Gastrocnemius medialis (tissue), 4 donors: ENCODE results near the gene THRB. TPM values are rescaled to one million over a fixed set of nuclear protein-coding genes. Genes with fewer than 3 reads are reported as not detected.

ENCODE experiments used
- ATAC-seq, 2 donors: fragments of 150-250 bp; one replicate each; pipeline ENCODE4 v1.9.1; 2016
- DNase-seq, 2 donors: peaks; one replicate each; pipeline ENCODE4 v3.0.0-alpha.2; 2019
- H3K27ac ChIP-seq, 4 donors: fragments of 200-600 bp; sonication (generic); 1 replicate in 1 of 4; 2 replicates in 3 of 4; pipeline ENCODE4 v1.5.1; 2016 to 2018; ENCODE audit warnings: mild to moderate bottlenecking in 2 of 4, moderate library complexity in 1 of 4
- H3K27me3 ChIP-seq, 3 donors: fragments of 200-600 bp; sonication (generic) in 2 of 3; 1 replicate in 1 of 3; 2 replicates in 2 of 3; pipeline versions ENCODE4 v1.5.1 to v1.6.0; 2016 to 2019; ENCODE audit warnings: mild to moderate bottlenecking in 1 of 3, moderate library complexity in 1 of 3
- H3K36me3 ChIP-seq, 2 donors: fragments of 200-600 bp; sonication (generic) in 1 of 2; one replicate each; pipeline ENCODE4 v1.5.1; 2017 to 2018
- H3K4me1 ChIP-seq, 2 donors: fragments of 200-600 bp; sonication (generic) in 1 of 2; one replicate each; pipeline ENCODE4 v1.5.1; 2016 to 2017; ENCODE audit warnings: mild to moderate bottlenecking in 2 of 2
- H3K4me3 ChIP-seq, 4 donors: fragments of 200-600 bp; sonication (generic) in 3 of 4; 1 replicate in 1 of 4; 2 replicates in 3 of 4; pipeline ENCODE4 v1.5.1; 2016 to 2019; ENCODE audit warnings: mild to moderate bottlenecking in 2 of 4
- H3K9me3 ChIP-seq, 3 donors: fragments of 200-600 bp; sonication (generic) in 2 of 3; 1 replicate in 1 of 3; 2 replicates in 2 of 3; pipeline ENCODE4 v1.5.1; 2016 to 2019
- CTCF ChIP-seq, 5 experiments: fragments of 450-650 bp in 3 of 5; fragments of 200-600 bp in 2 of 5; sonication (generic) in 2 of 5; IDR thresholded peaks in 4 of 5; conservative IDR thresholded peaks in 1 of 5; 1 replicate in 4 of 5; 2 replicates in 1 of 5; pipeline ENCODE4 v1.5.1; 2016 to 2019; ENCODE audit warnings: antibody characterized with exemption in 5 of 5, mild to moderate bottlenecking in 3 of 5, moderate library complexity in 3 of 5
- POLR2A ChIP-seq, 2 donors: fragments of 450-650 bp; IDR thresholded peaks; one replicate each; pipeline ENCODE4 v1.6.1; 2017; ENCODE audit warnings: antibody characterized with exemption in 2 of 2, mild to moderate bottlenecking in 2 of 2, moderate library complexity in 2 of 2
- in situ Hi-C, 4 donors: fragments of 200-750 bp; cut with MboI; loops; one replicate each; pipeline versions ENCODE4 v1.15.0 to v1.8.0; 2017; ENCODE audit warnings: low sequenced_read_pairs in 4 of 4
- intact Hi-C: fragments of 100-400 bp; cut with DNase I; formaldehyde crosslinking; loops from one replicate; pipeline ENCODE4 v1.15.1; 2023; ENCODE audit warnings: low total_unique reads
- total RNA-seq, 4 donors: library from RNA; depleted of rRNA; stranded (reverse); fragments of >200 nt; gene quantifications; one replicate each; pipeline versions ENCODE4 v1.1.0 to v1.2.3, GENCODE V29; 2016

The THRB gene
- total RNA-seq, 4 donors from 2014 or later = 20.1 to 60.0 (median 25.3) TPM

GRCh38 chr3:24165603-24165982 is 329.1 kb downstream of the THRB start:
- H3K4me1 ChIP-seq = peaks cover 7 to 8% of the 10 kb centered on the region in 2 donors

GRCh38 chr3:24164967-24165602 is 329.6 kb downstream of the THRB start:
- DNase-seq = no peak

More at GRCh38 chr3:24165603-24165982, 329.1 kb downstream of the THRB start:
- DNase-seq = no peak
- no peaks in the 10 kb centered on the region for H3K36me3 ChIP-seq
- intact Hi-C loops = no loop called here
- H3K4me3 ChIP-seq = no peak overlapping the region
- no peak for ATAC-seq
- TF ChIP-seq CTCF (IDR thresholded peaks at IDR 0.05 in 4 of 5, conservative IDR thresholded peaks at IDR 0.05 in 1 of 5) (no peak), POLR2A (IDR thresholded peaks at IDR 0.05) (no peak)
- H3K27me3 ChIP-seq = no peaks in the 10 kb centered on the region
- H3K27ac ChIP-seq = no peak overlapping the region
- in situ Hi-C loops = no loop called here
- no peaks in the 10 kb centered on the region for H3K9me3 ChIP-seq

GRCh38 chr3:24162929-24163328 is 331.7 kb downstream of the THRB start:
- TF ChIP-seq POLR2A (IDR thresholded peaks at IDR 0.05) (no peak), CTCF (IDR thresholded peaks at IDR 0.05 in 4 of 5, conservative IDR thresholded peaks at IDR 0.05 in 1 of 5) (no peak)
- H3K27me3 ChIP-seq = no peaks in the 10 kb centered on the region
- no peak for ATAC-seq
- DNase-seq = no peak
- H3K36me3 ChIP-seq = no peaks in the 10 kb centered on the region
- in situ Hi-C loops = no loop called here
- peaks cover 7 to 8% of the 10 kb centered on the region in 2 donors for H3K4me1 ChIP-seq
- no peak overlapping the region for H3K4me3 ChIP-seq
- no peaks in the 10 kb centered on the region for H3K9me3 ChIP-seq
- H3K27ac ChIP-seq = no peak overlapping the region
- intact Hi-C loops = no loop called here

More at GRCh38 chr3:24164967-24165602, 329.6 kb downstream of the THRB start:
- H3K36me3 ChIP-seq = no peaks in the 10 kb centered on the region
- TF ChIP-seq POLR2A (IDR thresholded peaks at IDR 0.05) = no peak
- TF ChIP-seq CTCF (IDR thresholded peaks at IDR 0.05 in 4 of 5, conservative IDR thresholded peaks at IDR 0.05 in 1 of 5) = no peak
- no peak for ATAC-seq
- intact Hi-C loops = no loop called here
- no peaks in the 10 kb centered on the region for H3K9me3 ChIP-seq
- H3K4me3 ChIP-seq = no peak overlapping the region
- H3K4me1 ChIP-seq = peaks cover 7 to 8% of the 10 kb centered on the region in 2 donors
- H3K27me3 ChIP-seq = no peaks in the 10 kb centered on the region
- in situ Hi-C loops = no loop called here
- no peak overlapping the region for H3K27ac ChIP-seq

GRCh38 chr3:24161841-24162240 is 332.8 kb downstream of the THRB start:
- Histone ChIP-seq H3K4me3 (no peak overlapping the region), H3K4me1 (peaks cover 8 to 11% of the 10 kb centered on the region in 2 donors), H3K27me3 (no peaks in the 10 kb centered on the region), H3K9me3 (no peaks in the 10 kb centered on the region), H3K27ac (no peak overlapping the region), H3K36me3 (no peaks in the 10 kb centered on the region)
- intact Hi-C loops = no loop called here
- ATAC-seq (no peak), DNase-seq (no peak)
- no peak for TF ChIP-seq POLR2A (IDR thresholded peaks at IDR 0.05)
- TF ChIP-seq CTCF (IDR thresholded peaks at IDR 0.05 in 4 of 5, conservative IDR thresholded peaks at IDR 0.05 in 1 of 5) = no peak
- in situ Hi-C loops = no loop called here
